Stomach smooth muscle (tissue), 2 donors: ENCODE measurements around the gene TSPAN15.

Experiments
- H3K27ac ChIP-seq: one replicate; pipeline ENCODE4 v1.7.0; 2013; ENCODE audit warnings: mild to moderate bottlenecking, low read length, inconsistent platforms
- H3K27me3 ChIP-seq, 2 donors: one replicate each; pipeline ENCODE4 v1.7.0; 2013; ENCODE audit warnings: low read length in 2 of 2; ENCODE audit not compliant: insufficient read depth in 2 of 2, control insufficient read depth in 1 of 2
- H3K36me3 ChIP-seq, 2 donors: one replicate each; pipeline ENCODE4 v1.7.0; 2013; ENCODE audit warnings: low read length in 2 of 2; ENCODE audit not compliant: control insufficient read depth in 2 of 2, insufficient read depth in 2 of 2
- H3K4me1 ChIP-seq: one replicate; pipeline ENCODE4 v1.7.0; 2013; ENCODE audit warnings: low read length; ENCODE audit not compliant: control insufficient read depth, insufficient read depth
- H3K4me3 ChIP-seq, 2 donors: one replicate each; pipeline ENCODE4 v1.7.0; 2013; ENCODE audit warnings: low read length in 2 of 2
- H3K9ac ChIP-seq, 2 donors: one replicate each; pipeline ENCODE4 v1.7.0; 2013; ENCODE audit warnings: low read length in 2 of 2, mild to moderate bottlenecking in 1 of 2
- H3K9me3 ChIP-seq, 2 donors: one replicate each; pipeline ENCODE4 v1.7.0; 2013; ENCODE audit warnings: low read length in 2 of 2; ENCODE audit not compliant: control insufficient read depth in 2 of 2
- donor health status: healthy.
- donor health status: Pancreatic carcinoma.

TSPAN15 gene

GRCh38 chr10:69409176-69409495 is 42.1 kb upstream of the TSPAN15 start:
- H3K9ac ChIP-seq, result peak overlapping the region; percentile 1 to 71
- H3K27ac ChIP-seq, result peak overlapping the region; percentile 82

DNA sequence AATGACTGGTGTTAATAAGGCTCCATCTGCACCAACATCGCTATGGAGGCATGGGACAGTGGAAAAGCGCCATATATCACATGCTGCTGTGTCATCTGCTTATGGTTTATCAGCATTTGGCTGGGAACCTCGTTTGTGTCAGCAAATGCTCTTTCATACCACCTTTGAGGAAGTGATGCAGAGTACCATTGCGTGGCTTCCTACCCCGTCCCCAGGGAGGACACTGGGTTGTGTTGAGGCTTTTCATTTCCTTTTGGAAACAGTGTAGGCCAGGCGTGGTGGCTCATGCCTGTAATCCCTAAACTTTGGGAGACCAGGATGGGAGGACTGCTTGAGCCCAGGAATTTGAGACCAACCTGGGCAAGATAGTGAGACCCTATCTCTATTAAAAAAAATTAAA is 41.3 kb upstream of the TSPAN15 start:
- no peak overlapping the region for H3K27ac ChIP-seq
- no peak overlapping the region for H3K4me3 ChIP-seq
- no peak overlapping the region for H3K9ac ChIP-seq
- H3K4me1 ChIP-seq, result peaks cover 71% of the 10 kb centered on the region
- no peaks in the 10 kb centered on the region for H3K27me3 ChIP-seq
- H3K9me3 ChIP-seq, result no peaks in the 10 kb centered on the region
- peaks cover 11 to 22% of the 10 kb centered on the region in 2 donors for H3K36me3 ChIP-seq

More at GRCh38 chr10:69409176-69409495, 42.1 kb upstream of the TSPAN15 start:
- no peaks in the 10 kb centered on the region for H3K27me3 ChIP-seq
- H3K9me3 ChIP-seq, result no peaks in the 10 kb centered on the region
- H3K36me3 ChIP-seq, result peaks cover 15 to 30% of the 10 kb centered on the region in 2 donors
- H3K4me1 ChIP-seq, result peaks cover 68% of the 10 kb centered on the region
- peak overlapping the region in 1 of 2 donors; percentile 57 for H3K4me3 ChIP-seq

DNA sequence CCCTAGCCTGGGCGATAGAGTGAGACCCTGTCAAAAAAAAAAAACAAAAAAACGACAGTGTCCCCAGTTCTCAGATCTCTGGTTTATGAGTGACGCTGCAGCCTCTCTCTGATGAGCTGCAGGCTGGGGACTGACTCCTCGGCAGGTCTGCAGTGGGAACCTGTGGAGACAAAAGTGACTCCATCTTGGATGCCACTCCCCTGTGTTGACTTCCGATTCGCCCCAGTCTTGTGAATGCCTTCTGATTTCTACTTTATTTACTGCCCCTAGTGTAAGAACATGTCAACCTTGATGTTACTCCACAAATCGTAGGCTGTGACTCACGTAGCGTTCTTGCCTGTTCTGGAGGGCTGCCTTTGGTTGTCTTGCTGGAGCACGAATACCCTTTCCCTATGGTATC is 40.8 kb upstream of the TSPAN15 start:
- Histone ChIP-seq H3K9ac (no peak overlapping the region), H3K4me3 (no peak overlapping the region), H3K4me1 (peaks cover 67% of the 10 kb centered on the region), H3K9me3 (no peaks in the 10 kb centered on the region), H3K27me3 (no peaks in the 10 kb centered on the region), H3K36me3 (peaks cover 9 to 16% of the 10 kb centered on the region in 2 donors), H3K27ac (peak overlapping the region; percentile 92)

GRCh38 chr10:69411476-69411875 is 39.8 kb upstream of the TSPAN15 start:
- peak overlapping the region; percentile 92 for H3K27ac ChIP-seq
- peaks cover 4 to 12% of the 10 kb centered on the region in 2 donors for H3K36me3 ChIP-seq
- H3K4me1 ChIP-seq, result peaks cover 57% of the 10 kb centered on the region
- no peaks in the 10 kb centered on the region for H3K27me3 ChIP-seq
- peak overlapping the region in 1 of 2 donors; percentile 44 for H3K4me3 ChIP-seq
- no peaks in the 10 kb centered on the region for H3K9me3 ChIP-seq
- no peak overlapping the region for H3K9ac ChIP-seq

DNA sequence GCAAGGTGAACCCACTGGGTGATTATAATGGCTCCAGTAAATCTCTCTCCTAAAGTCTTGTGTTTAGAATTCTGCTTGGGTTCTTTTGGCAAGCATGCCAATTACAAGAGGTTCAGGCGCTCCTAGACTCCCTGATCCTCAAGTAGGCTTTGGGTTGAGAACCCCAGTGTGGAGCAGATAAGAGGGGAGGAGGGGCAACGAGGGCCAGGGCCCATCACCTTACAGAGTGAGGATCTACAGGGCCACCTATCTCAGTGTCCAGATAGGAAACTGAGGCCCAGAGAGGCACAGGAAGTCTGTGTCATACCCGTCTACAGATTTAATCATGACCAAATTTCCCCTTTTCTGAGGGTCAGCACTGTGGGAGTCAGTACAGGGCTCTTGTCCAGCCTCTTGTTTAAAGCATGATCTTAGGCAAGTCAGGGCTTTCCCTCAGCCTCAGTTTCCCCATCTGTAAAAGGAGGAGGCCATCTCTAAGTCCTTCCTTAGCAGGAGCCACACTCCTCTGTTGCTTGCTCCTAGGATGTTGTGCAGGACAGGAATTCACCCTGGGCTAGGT is 39.0 kb upstream of the TSPAN15 start:
- H3K9me3 ChIP-seq, result no peaks in the 10 kb centered on the region
- peak overlapping the region; percentile 92 for H3K27ac ChIP-seq
- H3K27me3 ChIP-seq, result no peaks in the 10 kb centered on the region
- peak overlapping the region; percentile 29 to 95 for H3K4me3 ChIP-seq
- peak overlapping the region; percentile 36 to 54 for H3K9ac ChIP-seq
- peaks cover under 1 to 9% of the 10 kb centered on the region in 2 donors for H3K36me3 ChIP-seq
- peaks cover 55% of the 10 kb centered on the region for H3K4me1 ChIP-seq

GRCh38 chr10:69413221-69413865 is 37.9 kb upstream of the TSPAN15 start:
- Histone ChIP-seq H3K4me3 (peak overlapping the region; percentile 55 to 95), H3K4me1 (peaks cover 52% of the 10 kb centered on the region), H3K36me3 (peaks cover 0 to 8% of the 10 kb centered on the region in 2 donors), H3K27me3 (no peaks in the 10 kb centered on the region), H3K9ac (peak overlapping the region; percentile 54 to 71), H3K9me3 (no peaks in the 10 kb centered on the region), H3K27ac (peak overlapping the region; percentile 92)

- H3K27ac ChIP-seq, result peak overlapping the region; percentile 92
- H3K4me3 ChIP-seq, result peak overlapping the region; percentile 72 to 95
- H3K4me1 ChIP-seq, result peaks cover 54% of the 10 kb centered on the region
- no peaks in the 10 kb centered on the region for H3K27me3 ChIP-seq
- peak overlapping the region; percentile 69 to 90 for H3K9ac ChIP-seq
- peaks cover 0 to 8% of the 10 kb centered on the region in 2 donors for H3K36me3 ChIP-seq
- H3K9me3 ChIP-seq, result no peaks in the 10 kb centered on the region
These were observed 36.9 kb upstream of the TSPAN15 start for GRCh38 chr10:69414036-69415018.

DNA sequence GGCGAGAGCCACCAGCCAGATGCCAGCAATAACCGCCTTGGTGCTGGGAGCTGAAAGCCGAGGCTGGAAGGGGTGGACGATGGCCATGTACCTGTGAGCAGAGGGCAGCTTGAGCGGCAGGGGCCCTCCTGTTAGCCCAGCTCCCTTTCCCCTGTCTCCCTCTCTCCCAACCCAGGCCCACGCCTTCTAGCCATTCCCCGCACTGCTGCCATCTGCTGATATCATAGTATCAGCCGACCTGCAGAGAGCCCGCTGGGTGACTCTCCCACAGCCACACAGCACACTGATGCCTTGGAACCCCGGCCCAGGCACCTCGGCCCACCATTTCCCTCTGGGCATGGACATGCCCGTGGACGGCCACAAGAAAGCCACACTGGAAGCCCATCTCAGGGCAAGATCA is 36.2 kb upstream of the TSPAN15 start:
- H3K27me3 ChIP-seq, result no peaks in the 10 kb centered on the region
- H3K9ac ChIP-seq, result peak overlapping the region; percentile 69 to 90
- peaks cover 0 to 6% of the 10 kb centered on the region in 2 donors for H3K36me3 ChIP-seq
- H3K9me3 ChIP-seq, result no peaks in the 10 kb centered on the region
- H3K4me3 ChIP-seq, result peak overlapping the region; percentile 72 to 95
- H3K4me1 ChIP-seq, result peaks cover 58% of the 10 kb centered on the region
- H3K27ac ChIP-seq, result peak overlapping the region; percentile 92

GRCh38 chr10:69415951-69416350 is 35.3 kb upstream of the TSPAN15 start:
- peak overlapping the region; percentile 92 for H3K27ac ChIP-seq

GRCh38 chr10:69416695-69417094 is 34.6 kb upstream of the TSPAN15 start, which contains the start of gene TACR2:
Gene TACR2 (minus strand): TSS chr10:69416918. CDS start chr10:69416323, 595 bp downstream.
- peak within 1 kb of the TSS; percentile 92 for H3K27ac ChIP-seq
- H3K27me3 ChIP-seq, result no peaks in the 10 kb centered on the region
- H3K9me3 ChIP-seq, result no peaks in the 10 kb centered on the region
- peaks cover 0 to 5% of the 10 kb centered on the region in 2 donors for H3K36me3 ChIP-seq
- H3K9ac ChIP-seq, result peak within 1 kb of the TSS; percentile 69 to 90
- H3K4me1 ChIP-seq, result peaks cover 53% of the 10 kb centered on the region
- H3K4me3 ChIP-seq, result peak within 1 kb of the TSS; percentile 72 to 95

More at GRCh38 chr10:69415951-69416350, 35.3 kb upstream of the TSPAN15 start:
- Histone ChIP-seq H3K4me3 (peak overlapping the region; percentile 72 to 95), H3K27me3 (no peaks in the 10 kb centered on the region), H3K4me1 (peaks cover 53% of the 10 kb centered on the region), H3K9ac (peak overlapping the region; percentile 69 to 90), H3K36me3 (peaks cover 0 to 5% of the 10 kb centered on the region in 2 donors), H3K9me3 (no peaks in the 10 kb centered on the region)
